Stimulated activated CD8-positive, alpha-beta memory T cell treated with anti-CD3 and anti-CD28 coated beads, Interleukin-2, amount 100 ng/mL, for 1 hour (primary cell): Measurements from ENCODE around the gene CRYGN.

ENCODE experiments used
- DNase-seq, 2 donors: peaks; one replicate each; pipeline ENCODE4 v3.0.0-alpha.2; 2020; ENCODE audit warnings: low read depth in 2 of 2

The CRYGN gene

DNA sequence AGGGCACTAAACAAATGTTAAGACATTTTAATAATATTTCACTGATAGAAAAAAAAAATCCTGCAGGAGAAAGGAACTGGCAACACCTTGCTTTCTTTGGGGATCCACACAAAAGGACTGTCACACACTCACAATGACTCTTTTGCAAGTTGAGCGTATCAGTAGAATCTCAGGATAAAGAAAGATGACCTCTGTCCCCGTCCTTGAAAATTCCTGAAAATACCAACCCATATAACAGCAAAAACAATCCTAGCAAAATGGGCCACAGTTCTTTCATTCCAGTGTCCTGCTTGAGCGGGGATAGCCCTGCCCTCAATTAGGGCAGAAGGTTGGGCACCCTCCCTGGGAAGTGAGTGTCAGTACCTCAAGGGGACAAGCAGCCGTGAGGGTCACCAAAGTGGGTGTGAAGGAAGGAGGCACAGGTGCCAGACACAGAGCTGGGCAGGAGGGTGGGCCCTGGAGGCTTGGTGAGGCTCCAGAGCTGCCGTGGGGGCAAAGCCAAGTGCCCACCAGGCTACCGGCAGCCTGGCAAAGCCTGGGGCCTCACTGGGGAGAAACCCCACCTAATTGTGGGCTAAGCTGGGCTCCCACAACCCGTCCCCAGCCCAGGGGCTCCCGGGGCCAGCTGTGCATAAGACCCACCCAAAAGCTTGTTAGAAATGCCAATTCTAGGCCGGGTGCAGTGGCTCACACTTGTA, 32.9 kb downstream of the CRYGN start:
- DNase-seq: no peak

DNA sequence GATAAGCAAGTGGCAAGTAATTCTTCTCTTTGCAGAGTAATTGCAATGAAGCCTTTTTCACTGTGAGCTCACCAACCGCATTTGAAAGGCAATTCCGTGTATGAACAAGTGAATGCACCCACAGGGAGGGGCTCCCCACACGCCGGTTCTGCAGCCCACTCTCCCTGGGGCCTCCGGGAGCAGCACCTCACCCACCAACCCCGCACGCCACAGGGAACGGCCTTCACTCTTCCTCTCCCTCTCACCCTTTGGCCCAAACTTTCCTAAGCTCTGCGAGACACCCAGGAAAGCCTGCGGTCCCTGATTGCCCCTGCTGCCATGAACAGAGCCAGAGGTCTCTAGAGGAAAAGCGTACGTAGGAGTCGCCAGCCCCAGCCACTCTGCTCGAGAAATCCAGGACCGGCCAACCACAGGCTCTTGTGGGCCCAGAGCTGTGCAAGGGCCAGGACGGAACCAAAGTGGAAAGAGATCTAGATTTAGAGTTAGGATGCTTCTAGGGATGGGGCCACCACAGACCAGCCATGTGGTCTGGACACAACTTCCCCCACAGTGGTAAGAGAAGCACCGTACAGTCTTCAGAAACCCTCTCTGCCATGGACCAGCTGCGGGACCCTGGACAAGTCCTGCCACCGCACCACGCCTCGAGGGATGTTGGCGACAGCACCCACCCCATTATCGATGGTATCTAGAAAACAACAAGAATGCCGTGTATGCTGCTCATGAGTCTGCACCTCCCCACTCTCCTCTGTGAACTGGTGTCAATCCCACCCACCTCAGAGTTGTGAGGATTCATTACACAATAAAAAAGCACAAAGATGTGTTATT, 33.7 kb downstream of the CRYGN start:
- DNase-seq: no peak

DNA sequence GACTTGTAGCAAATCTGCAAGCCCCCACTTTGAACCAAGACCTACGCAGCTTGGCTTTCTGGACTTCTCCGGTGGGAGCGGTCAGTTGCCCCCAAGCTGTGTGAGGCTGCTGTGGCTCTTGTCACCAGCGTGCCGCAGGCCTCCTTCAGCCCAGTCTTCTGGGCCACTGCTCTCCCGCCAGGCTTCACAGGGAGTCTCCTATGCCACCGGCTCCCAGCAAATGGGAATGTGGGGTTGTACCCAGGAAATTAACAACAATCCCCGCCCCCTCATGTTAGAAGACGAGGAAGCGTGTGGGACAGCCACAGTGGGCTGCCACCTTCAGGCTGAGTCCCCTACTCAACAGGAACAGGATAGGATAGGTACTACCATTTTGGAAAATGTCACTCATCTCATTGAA, 34.4 kb downstream of the CRYGN start:
- DNase-seq: no peak

GRCh38 chr7:151405056-151405455, 34.9 kb downstream of the CRYGN start:
- DNase-seq: no peak

- DNase-seq: no peak
Measured at GRCh38 chr7:151404216-151405011, 35.5 kb downstream of the CRYGN start.

DNA sequence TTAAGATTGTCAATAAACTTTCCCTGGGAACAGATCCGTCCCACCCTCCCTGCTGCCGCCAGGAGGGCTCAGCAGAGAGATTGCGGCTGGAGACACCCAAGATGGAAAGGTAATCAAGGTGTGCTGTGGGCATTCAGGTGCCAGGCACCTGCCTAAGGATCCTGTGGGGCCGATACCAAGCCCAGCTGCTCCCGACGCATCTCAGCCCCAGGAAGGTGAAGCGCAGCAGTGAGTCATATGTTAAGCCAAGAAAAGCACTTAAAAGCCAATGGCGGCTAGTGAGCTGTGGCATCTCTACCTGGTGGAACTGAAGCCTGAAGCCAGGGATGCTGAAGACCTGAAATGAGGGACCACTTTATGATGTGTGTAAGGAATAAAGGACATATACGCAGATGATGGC, 36.2 kb downstream of the CRYGN start:
- DNase-seq: no peak

DNA sequence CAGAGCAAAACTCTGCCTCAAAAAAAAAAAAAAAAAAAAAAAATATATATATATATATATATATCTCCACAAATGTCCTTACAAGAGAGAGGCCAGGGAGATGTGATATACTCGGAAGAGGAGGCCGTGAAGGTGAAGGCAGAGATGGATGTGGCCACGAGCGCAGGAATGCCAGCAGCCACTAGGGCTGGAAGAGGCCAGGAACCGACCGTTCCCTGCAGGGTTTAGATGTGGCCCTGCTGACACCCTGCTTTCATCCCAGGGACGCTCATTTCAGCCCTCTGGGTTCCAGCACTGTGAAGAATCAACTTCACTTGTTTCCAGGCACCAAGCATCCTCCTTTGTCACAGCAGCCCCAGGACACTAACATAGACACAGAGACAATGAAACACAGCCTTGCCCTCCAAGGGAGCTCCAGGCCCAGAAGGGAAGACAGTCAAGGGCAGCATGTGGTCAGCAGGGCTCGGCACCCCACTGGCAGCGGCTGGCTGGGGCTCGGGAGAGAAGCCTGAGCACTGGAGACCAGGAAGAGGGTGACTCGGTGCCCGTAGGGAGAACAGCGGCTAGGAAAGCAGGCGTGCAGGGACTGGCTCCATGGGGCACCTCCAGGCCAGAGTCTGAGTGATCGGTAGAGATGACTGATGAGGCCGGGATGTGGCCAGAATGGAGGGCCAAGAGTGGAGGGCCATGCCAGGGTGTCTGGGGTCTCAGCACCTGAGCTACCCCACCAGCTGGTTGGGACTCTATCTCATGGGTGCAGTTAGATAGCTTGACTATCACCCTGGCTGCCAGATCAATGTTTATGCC, 37.7 kb downstream of the CRYGN start:
- no peak for DNase-seq

GRCh38 chr7:151400626-151401315, 39.2 kb downstream of the CRYGN start:
- DNase-seq: no peak

DNA sequence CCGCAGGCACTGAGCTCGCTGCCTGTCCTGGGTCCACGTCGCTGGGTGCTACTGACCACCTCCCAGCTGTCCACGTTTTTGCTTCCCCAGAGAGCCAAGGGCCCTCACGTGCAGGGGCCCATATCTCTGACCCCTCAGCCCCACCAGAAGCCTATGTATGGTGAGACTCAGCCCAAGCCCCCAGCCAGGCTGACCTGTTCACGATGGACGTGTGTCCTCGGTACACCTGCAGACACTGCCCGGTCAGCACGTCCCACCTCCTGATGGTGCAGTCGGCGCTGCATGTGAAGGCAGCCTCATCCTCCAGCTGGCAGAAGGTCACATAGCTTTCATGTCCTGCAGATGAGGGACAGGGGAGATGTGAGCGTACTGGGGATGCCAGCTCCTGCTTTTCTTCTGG, 40.0 kb downstream of the CRYGN start:
- no peak for DNase-seq

DNA sequence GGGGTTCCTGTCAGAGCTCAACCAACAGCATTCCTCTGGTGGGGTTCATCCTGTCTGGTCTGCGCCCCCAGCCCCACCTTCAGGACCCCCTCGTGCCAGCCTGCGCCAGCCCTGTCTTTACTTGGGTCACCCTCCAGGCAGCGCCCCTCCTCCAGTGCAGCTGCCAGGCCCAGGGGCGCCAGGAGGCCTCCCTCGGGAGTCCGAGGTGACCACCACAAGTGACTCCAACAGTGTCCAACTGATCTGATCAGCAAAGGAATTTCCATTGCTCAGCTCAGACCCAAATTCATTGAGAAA, 40.7 kb downstream of the CRYGN start:
- DNase-seq: no peak

GRCh38 chr7:151398446-151399304, 41.3 kb downstream of the CRYGN start:
- DNase-seq: no peak

- DNase-seq: no peak
Measured at GRCh38 chr7:151397026-151397425, 42.9 kb downstream of the CRYGN start.

DNA sequence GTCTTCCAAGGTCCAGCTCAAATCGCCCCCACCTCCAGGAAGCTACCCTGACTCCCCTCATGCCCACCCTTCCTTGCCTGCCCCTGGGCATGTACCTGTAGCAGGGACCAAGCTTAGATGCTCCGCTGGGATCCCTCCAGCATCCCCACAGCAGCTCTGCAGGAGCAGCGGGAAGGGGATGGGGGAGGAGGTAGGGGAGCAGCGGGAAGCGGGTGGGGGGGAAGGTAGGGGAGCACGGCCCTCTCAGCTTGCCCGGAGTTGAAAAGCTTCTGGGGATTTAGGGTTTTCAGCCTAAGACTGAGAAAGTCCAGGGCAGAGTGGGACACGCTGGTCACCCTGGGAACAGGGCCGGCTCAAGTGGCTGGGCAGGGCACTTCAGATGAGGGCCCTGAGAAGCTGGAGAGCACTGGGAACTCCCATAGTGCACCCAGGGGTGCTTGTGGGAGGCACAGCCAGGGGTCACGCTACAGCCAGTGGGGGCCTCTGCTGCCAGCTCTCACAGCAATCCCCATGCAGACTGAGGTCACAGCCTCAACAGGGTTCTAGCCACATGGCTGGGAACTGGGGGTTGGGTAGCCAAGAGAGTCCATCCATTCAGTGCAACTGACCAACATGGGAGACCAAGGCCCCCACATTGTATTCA, 43.5 kb downstream of the CRYGN start:
- no peak for DNase-seq

DNA sequence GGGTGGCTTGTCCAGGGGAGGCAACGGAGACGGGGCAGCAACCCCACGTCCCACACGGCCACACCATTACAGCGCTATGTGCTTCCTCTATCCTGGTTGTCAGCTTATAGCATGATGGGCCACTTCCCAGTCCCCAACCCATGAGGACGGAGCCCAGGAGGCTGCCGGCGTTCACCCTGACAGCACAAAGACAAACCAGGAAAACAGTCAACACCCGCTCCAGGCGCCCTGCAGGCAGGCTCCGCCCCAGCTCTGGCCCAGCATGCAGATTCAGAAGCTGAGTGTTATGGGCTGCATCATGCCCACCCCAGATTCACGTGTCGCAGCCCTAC, 44.9 kb downstream of the CRYGN start:
- DNase-seq: no peak

DNA sequence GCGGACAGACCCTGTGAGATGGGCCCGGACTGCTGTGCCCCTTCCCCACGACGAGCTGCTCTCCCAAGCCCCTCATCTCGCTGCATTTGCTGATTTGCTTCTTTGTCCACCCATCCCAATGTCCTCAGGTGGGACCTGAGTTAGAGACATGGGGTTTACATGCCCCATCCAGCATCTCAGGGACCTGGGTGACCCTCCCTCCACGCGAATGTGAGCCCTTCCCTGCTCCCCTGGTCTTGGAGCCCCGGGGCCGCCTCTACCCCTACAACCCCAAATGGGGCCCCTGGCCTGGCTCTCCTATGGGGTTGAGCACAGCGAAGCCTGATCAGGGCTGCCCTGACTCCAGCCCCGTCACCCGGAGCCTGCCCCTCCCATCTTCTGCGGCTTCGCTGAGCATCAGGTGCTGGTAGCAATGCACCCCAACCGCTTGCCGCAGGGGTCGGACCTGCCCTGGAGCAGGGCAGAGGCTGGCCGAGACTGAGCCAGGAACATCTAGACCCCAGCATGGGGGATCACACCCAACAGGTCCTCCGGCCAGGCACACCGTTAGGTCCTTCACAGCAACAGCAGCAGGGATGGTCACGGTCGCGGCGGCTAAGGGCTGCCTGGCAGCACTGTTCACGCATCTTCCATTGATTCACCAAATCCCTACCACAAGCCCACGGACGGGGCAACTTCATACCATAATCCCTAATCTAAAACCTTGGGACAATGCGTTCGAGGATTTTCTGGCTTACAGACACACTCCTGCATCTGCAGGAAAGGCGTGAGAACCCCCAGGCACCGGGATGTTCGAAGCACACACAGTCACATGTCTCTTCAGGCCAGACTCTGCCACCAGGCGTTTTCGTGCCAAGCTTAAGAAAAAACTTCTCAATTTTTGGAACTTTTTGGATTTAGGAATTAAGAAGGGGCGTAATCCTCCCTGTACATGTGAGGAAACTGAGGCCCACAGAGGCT, 45.6 kb downstream of the CRYGN start:
- DNase-seq: no peak

- no peak for DNase-seq
Measured at GRCh38 chr7:151393031-151393977, 46.6 kb downstream of the CRYGN start.

DNA sequence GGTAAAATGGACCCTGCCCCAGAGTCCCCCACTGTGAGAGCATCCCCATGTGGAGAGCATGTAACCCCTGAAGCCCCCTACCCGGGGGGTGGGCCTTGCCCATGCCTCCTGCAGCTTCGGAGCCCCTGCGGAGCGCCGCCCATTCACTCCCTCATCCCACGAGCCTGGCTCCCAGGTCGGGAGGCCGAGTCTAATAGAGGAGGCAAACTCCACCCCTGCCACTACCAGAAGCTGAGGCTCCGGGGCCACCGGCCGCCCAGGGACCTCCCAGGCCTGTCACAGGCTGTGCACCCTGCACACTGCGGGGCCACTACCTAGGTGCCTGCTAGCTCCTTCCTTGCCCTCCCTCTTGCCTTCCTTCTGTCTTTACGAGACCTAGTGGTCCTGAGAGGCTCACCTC, 47.5 kb downstream of the CRYGN start:
- DNase-seq: no peak

- no peak for DNase-seq
Measured at GRCh38 chr7:151392002-151392401, 47.9 kb downstream of the CRYGN start.
